Fibroblast of skin of back (primary cell): ENCODE results near the gene SLC34A1.

Experiments used
- DNase-seq: peaks from one replicate; pipeline ENCODE4 v3.0.0-alpha.2; 2013

SLC34A1 gene

GRCh38 chr5:177447066-177447610 is 62.9 kb downstream of the SLC34A1 start:
- peak; percentile 46 for DNase-seq

GRCh38 chr5:177447611-177448243 is 63.5 kb downstream of the SLC34A1 start:
- DNase-seq = peak; percentile 81
